CD4-positive, alpha-beta T cell (primary cell): ENCODE data around the gene NR5A1. TPM values are rescaled to one million over a fixed set of nuclear protein-coding genes. Genes with fewer than 3 reads are reported as not detected.
A peak's percentile ranks its signal among the peaks of the same experiment; 100 is the strongest.

ENCODE experiments used
- ATAC-seq: fragments of 200-7000 bp; cut with Tn5 transposase; one replicate; pipeline ENCODE4 v1.10.0; 2022; ENCODE audit warnings: mild to moderate bottlenecking; ENCODE audit not compliant: poor library complexity
- CTCF ChIA-PET: fragments of 350-600 bp; sonication (Branson Sonifier 250); formaldehyde crosslinking; loops from one replicate; lab custom pipeline; 2021; ENCODE audit warnings: antibody characterized with exemption, inconsistent platforms; lab: Charles Lee
- POLR2A ChIA-PET: fragments of 350-600 bp; sonication (Branson Sonifier 250); formaldehyde crosslinking; loops from one replicate; lab custom pipeline; 2021; ENCODE audit warnings: antibody characterized with exemption, inconsistent platforms; lab: Charles Lee
- DNase-seq, 14 experiments: peaks; one replicate each; pipeline ENCODE4 v3.0.0-alpha.2; 2013 to 2020; ENCODE audit warnings: mixed read lengths in 2 of 14
- H3K27ac ChIP-seq, 2 donors: one replicate each; pipeline versions ENCODE4 v1.5.1 to v1.7.0; 2013; ENCODE audit warnings: low read length in 2 of 2, low read depth in 1 of 2, mild to moderate bottlenecking in 1 of 2
- H3K27me3 ChIP-seq, 2 experiments: 1 replicate in 1 of 2; 2 replicates in 1 of 2; pipeline versions ENCODE4 v1.6.1 to v1.7.0; 2013; ENCODE audit warnings: low read length in 2 of 2, control low read depth in 1 of 2, mild to moderate bottlenecking in 1 of 2, moderate library complexity in 1 of 2; ENCODE audit not compliant: insufficient read depth in 2 of 2, control insufficient read depth in 1 of 2
- H3K36me3 ChIP-seq: one replicate; pipeline ENCODE4 v1.6.1; 2013; ENCODE audit warnings: low read length, control low read depth; ENCODE audit not compliant: insufficient read depth
- H3K4me1 ChIP-seq: one replicate; pipeline ENCODE4 v1.6.1; 2013; ENCODE audit warnings: low read length, control low read depth; ENCODE audit not compliant: insufficient read depth
- H3K4me3 ChIP-seq: one replicate; pipeline ENCODE4 v1.5.1; 2013; ENCODE audit warnings: mild to moderate bottlenecking, low read length, moderate library complexity
- H3K9me3 ChIP-seq, 2 experiments: 1 replicate in 1 of 2; 2 replicates in 1 of 2; pipeline versions ENCODE4 v1.6.1 to v1.7.0; 2013; ENCODE audit warnings: low read length in 2 of 2, mild to moderate bottlenecking in 2 of 2, control low read depth in 1 of 2, moderate library complexity in 1 of 2; ENCODE audit not compliant: control insufficient read depth in 1 of 2, insufficient read depth in 1 of 2
- H3K27ac Mint-ChIP-seq: one replicate; pipeline ENCODE4 v1.8.0; 2020; ENCODE audit warnings: mixed read lengths
- H3K27me3 Mint-ChIP-seq: one replicate; pipeline ENCODE4 v1.8.0; 2021; ENCODE audit warnings: mixed read lengths
- H3K36me3 Mint-ChIP-seq: one replicate; pipeline ENCODE4 v1.8.0; 2021; ENCODE audit warnings: low read depth, mixed read lengths
- H3K4me1 Mint-ChIP-seq: one replicate; pipeline ENCODE4 v1.8.0; 2021; ENCODE audit warnings: low read depth, mixed read lengths
- H3K4me3 Mint-ChIP-seq: one replicate; pipeline ENCODE4 v1.8.0; 2020; ENCODE audit warnings: mild to moderate bottlenecking, mixed read lengths
- H3K9me3 Mint-ChIP-seq: one replicate; pipeline ENCODE4 v1.8.0; 2020; ENCODE audit warnings: mixed read lengths
- intact Hi-C, 2 experiments: fragments of 100-400 bp; cut with DNase I in 1 of 2; cut with micrococcal nuclease in 1 of 2; formaldehyde crosslinking; loops; one replicate each; pipeline versions ENCODE4 v1.15.1 to v1.9.0; 2023 to 2025; cut with DNase I, micrococcal nuclease
- total RNA-seq, 174 experiments: library from RNA in 2 of 174; stranded (reverse) in 2 of 174; gene quantifications; one replicate each; pipeline ENCODE4 v1.2.3 and lab custom pipeline; 2021 to 2026
- TF ChIP-seq, protein P1 (sequence below): fragments of 200-600 bp; IDR thresholded peaks from one replicate; pipeline ENCODE4 v1.8.0; 2022; ENCODE audit warnings: antibody characterized with exemption, mild to moderate bottlenecking

The NR5A1 gene
- total RNA-seq, 2 experiments from 2014 or later, result not detected

DNA sequence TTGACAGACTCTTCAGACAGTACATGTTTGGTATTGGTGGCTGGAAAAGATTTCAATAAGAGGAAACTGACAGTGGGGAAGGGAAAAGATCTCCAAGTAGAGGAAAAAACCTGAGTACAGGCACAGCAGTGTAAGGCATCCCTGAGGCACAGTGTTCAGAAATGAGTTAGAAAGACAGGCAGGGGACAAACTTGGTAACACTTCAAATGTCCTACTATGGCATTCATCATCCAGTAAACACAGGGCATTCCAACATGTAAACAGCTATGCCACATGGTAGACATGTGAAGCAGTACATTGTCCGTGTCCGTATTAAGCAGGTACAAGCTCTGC, 45.0 kb upstream of the NR5A1 start:
- intact Hi-C loops, result loop anchor here in 1 of 2 experiments (5.0 kb wide), 1 partner anchor 160 kb away; no protein-coding TSS in a partner anchor
- H3K4me1 Mint-ChIP-seq, result peaks cover 7% of the 10 kb centered on the region
- no peak overlapping the region for H3K4me3 Mint-ChIP-seq
- Histone ChIP-seq H3K36me3 (no peaks in the 10 kb centered on the region), H3K4me1 (no peaks in the 10 kb centered on the region), H3K9me3 (no peaks in the 10 kb centered on the region), H3K27me3 (peaks cover 0 to 2% of the 10 kb centered on the region in 2 experiments), H3K27ac (no peak overlapping the region), H3K4me3 (no peak overlapping the region)
- ChIA-PET POLR2A (no interaction called here), CTCF (interaction anchor here (1.3 to 1.6 kb wide), 2 partner anchors 15 to 160 kb away, joined by 4 to 7 read pairs; no protein-coding TSS in a partner anchor)
- no peak for ATAC-seq
- TF ChIP-seq, protein P1, sequence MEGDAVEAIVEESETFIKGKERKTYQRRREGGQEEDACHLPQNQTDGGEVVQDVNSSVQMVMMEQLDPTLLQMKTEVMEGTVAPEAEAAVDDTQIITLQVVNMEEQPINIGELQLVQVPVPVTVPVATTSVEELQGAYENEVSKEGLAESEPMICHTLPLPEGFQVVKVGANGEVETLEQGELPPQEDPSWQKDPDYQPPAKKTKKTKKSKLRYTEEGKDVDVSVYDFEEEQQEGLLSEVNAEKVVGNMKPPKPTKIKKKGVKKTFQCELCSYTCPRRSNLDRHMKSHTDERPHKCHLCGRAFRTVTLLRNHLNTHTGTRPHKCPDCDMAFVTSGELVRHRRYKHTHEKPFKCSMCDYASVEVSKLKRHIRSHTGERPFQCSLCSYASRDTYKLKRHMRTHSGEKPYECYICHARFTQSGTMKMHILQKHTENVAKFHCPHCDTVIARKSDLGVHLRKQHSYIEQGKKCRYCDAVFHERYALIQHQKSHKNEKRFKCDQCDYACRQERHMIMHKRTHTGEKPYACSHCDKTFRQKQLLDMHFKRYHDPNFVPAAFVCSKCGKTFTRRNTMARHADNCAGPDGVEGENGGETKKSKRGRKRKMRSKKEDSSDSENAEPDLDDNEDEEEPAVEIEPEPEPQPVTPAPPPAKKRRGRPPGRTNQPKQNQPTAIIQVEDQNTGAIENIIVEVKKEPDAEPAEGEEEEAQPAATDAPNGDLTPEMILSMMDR, result no peak
- DNase-seq, result no peak
- H3K36me3 Mint-ChIP-seq, result no peaks in the 10 kb centered on the region
- H3K27me3 Mint-ChIP-seq, result no peaks in the 10 kb centered on the region
- no peaks in the 10 kb centered on the region for H3K9me3 Mint-ChIP-seq
- no peak overlapping the region for H3K27ac Mint-ChIP-seq

GRCh38 chr9:124551472-124552272, 44.5 kb upstream of the NR5A1 start:
- no peaks in the 10 kb centered on the region for H3K36me3 ChIP-seq
- intact Hi-C loops, result loop anchor here (1.0 to 5.0 kb wide), 2 partner anchors 161 kb away; no protein-coding TSS in a partner anchor
- H3K4me1 ChIP-seq, result no peaks in the 10 kb centered on the region
- Mint-ChIP-seq H3K4me1 (peaks cover 7% of the 10 kb centered on the region), H3K27ac (no peak overlapping the region), H3K4me3 (no peak overlapping the region), H3K9me3 (no peaks in the 10 kb centered on the region), H3K36me3 (no peaks in the 10 kb centered on the region), H3K27me3 (no peaks in the 10 kb centered on the region)
- POLR2A ChIA-PET, result interaction anchor here (0.8 kb wide), 1 partner anchor 143 kb away, joined by 3 read pairs; no protein-coding TSS in a partner anchor
- DNase-seq (peak in 6 of 14 experiments; percentile 1 to 40 (median 26)), ATAC-seq (peak; percentile 39)
- CTCF ChIA-PET, result interaction anchor here (1.3 to 1.6 kb wide), 2 partner anchors 15 to 160 kb away, joined by 4 to 7 read pairs; no protein-coding TSS in a partner anchor
- H3K4me3 ChIP-seq, result no peak overlapping the region
- H3K27ac ChIP-seq, result no peak overlapping the region
- H3K9me3 ChIP-seq, result no peaks in the 10 kb centered on the region
- TF ChIP-seq, protein P1, result peak; percentile 41
- H3K27me3 ChIP-seq, result peaks cover 0 to 2% of the 10 kb centered on the region in 2 experiments

DNA sequence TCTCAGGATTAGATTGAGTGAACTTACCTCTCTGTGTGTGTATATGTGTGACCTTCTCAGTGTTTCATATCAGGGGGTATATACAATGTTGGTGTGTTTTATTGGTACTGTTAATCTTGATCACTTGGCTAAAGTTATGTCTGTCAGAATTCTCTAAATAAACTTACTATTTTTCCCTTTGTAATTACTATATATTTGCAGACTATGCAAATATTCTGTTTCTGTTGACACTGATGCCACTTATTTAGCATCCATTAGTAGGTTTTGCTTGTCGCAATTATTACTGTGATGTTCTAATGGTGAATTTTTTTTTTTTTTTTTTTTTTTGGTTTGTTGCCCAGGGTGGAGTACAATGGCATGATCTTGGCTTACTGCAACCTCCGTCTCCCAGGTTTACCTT, 42.9 kb upstream of the NR5A1 start:
- H3K4me1 Mint-ChIP-seq, result peaks cover 7% of the 10 kb centered on the region
- intact Hi-C loops, result loop anchor here in 1 of 2 experiments (5.0 kb wide), 1 partner anchor 162 kb away; no protein-coding TSS in a partner anchor
- no peak overlapping the region for H3K27ac Mint-ChIP-seq
- no peak overlapping the region for H3K4me3 ChIP-seq
- no peak overlapping the region for H3K27ac ChIP-seq
- H3K36me3 Mint-ChIP-seq, result no peaks in the 10 kb centered on the region
- H3K27me3 Mint-ChIP-seq, result no peaks in the 10 kb centered on the region
- ChIA-PET POLR2A (no interaction called here), CTCF (no interaction called here)
- H3K4me3 Mint-ChIP-seq, result no peak overlapping the region
- TF ChIP-seq, protein P1, result no peak
- peaks cover 0 to 2% of the 10 kb centered on the region in 2 experiments for H3K27me3 ChIP-seq
- no peaks in the 10 kb centered on the region for H3K36me3 ChIP-seq
- H3K9me3 ChIP-seq, result no peaks in the 10 kb centered on the region
- H3K4me1 ChIP-seq, result no peaks in the 10 kb centered on the region
- DNase-seq (no peak), ATAC-seq (no peak)
- no peaks in the 10 kb centered on the region for H3K9me3 Mint-ChIP-seq
